Lung (tissue), 12 donors: ENCODE data around the gene THSD7B. TPM values are rescaled to one million over a fixed set of nuclear protein-coding genes. Genes with fewer than 3 reads are reported as not detected.
A peak's percentile ranks its signal among the peaks of the same experiment; 100 is the strongest.

Experiments
- ATAC-seq: fragments of 200-7000 bp; cut with Tn5 transposase; one replicate; pipeline ENCODE4 v1.9.1; 2020; ENCODE audit warnings: moderate number of reproducible peaks; ENCODE audit not compliant: insufficient read depth, low FRiP score
- DNase-seq, 3 donors: peaks; one replicate each; pipeline ENCODE4 v3.0.0-alpha.2; 2013 to 2017
- H3K27ac ChIP-seq, 2 donors: one replicate each; pipeline ENCODE4 v1.5.1; 2013; ENCODE audit warnings: mild to moderate bottlenecking in 2 of 2, moderate library complexity in 2 of 2, control low read depth in 1 of 2, inconsistent platforms in 1 of 2, low read depth in 1 of 2, low read length in 1 of 2
- H3K27me3 ChIP-seq, 3 donors: one replicate each; pipeline ENCODE4 v1.5.1; 2013; ENCODE audit warnings: low read length in 2 of 3; ENCODE audit not compliant: control insufficient read depth in 3 of 3, insufficient read depth in 3 of 3
- H3K36me3 ChIP-seq, 4 donors: one replicate each; pipeline ENCODE4 v1.5.1; 2013; ENCODE audit warnings: low read length in 4 of 4, mild to moderate bottlenecking in 1 of 4, moderate library complexity in 1 of 4; ENCODE audit not compliant: control insufficient read depth in 4 of 4, insufficient read depth in 4 of 4
- H3K4me1 ChIP-seq, 5 donors: one replicate each; pipeline ENCODE4 v1.5.1; 2013; ENCODE audit warnings: low read length in 5 of 5, mild to moderate bottlenecking in 2 of 5, moderate library complexity in 1 of 5; ENCODE audit not compliant: control insufficient read depth in 5 of 5, insufficient read depth in 5 of 5
- H3K4me3 ChIP-seq: one replicate; pipeline ENCODE4 v1.5.1; 2013; ENCODE audit warnings: mild to moderate bottlenecking, control low read depth, moderate library complexity
- H3K9ac ChIP-seq, 2 donors: one replicate each; pipeline ENCODE4 v1.5.1; 2013; ENCODE audit warnings: low read length in 2 of 2, control low read depth in 1 of 2; ENCODE audit not compliant: insufficient read depth in 1 of 2
- H3K9me3 ChIP-seq, 4 donors: one replicate each; pipeline ENCODE4 v1.5.1; 2013; ENCODE audit warnings: low read length in 3 of 4, mild to moderate bottlenecking in 1 of 4, moderate library complexity in 1 of 4; ENCODE audit not compliant: control insufficient read depth in 4 of 4, insufficient read depth in 3 of 4
- CTCF ChIP-seq: IDR thresholded peaks from 2 replicates; pipeline ENCODE4 v1.5.1; 2012; ENCODE audit warnings: mild to moderate bottlenecking; ENCODE audit errors: control extremely low read depth, extremely low read depth
- WGBS, 2 donors: extraction: QIAGEN DNeasy Blood & Tissue Kit; methylation state at CpG; one replicate each; pipeline ENCODE4 v1.1.7; 2013; 5-methylcytosine and 5-hydroxymethylcytosine counted together
- polyA plus RNA-seq, 2 donors: library from polyadenylated mRNA; stranded (reverse); fragments of 200-250 nt; gene quantifications; one replicate each; pipeline ENCODE4 v1.2.1, GENCODE V29; 2013
- total RNA-seq, 2 donors: library from RNA; depleted of rRNA in 1 of 2; stranded (reverse); fragments of >200 nt in 1 of 2; gene quantifications; one replicate each; pipeline ENCODE4 v1.2.1, GENCODE V29; 2014 to 2021
- donor health status: control.
- donor health status: control.
- donor health status: Bipolar disorder and iron deficiency.
- donor health status: healthy.
- donor health status: DM: yes; HTN: yes; CAD: no.

Gene THSD7B
- total and polyA plus RNA-seq, 4 donors: 0.03 to 8.2 (median 0.14) TPM

GRCh38 chr2:136783856-136784255 lies 18.5 kb downstream of the THSD7B start:
- TF ChIP-seq CTCF: no peak

GRCh38 chr2:136785215-136785614 lies 19.9 kb downstream of the THSD7B start:
- no peaks in the 10 kb centered on the region for H3K4me1 ChIP-seq

More at GRCh38 chr2:136783856-136784255, 18.5 kb downstream of the THSD7B start:
- H3K36me3 ChIP-seq: no peaks in the 10 kb centered on the region
- H3K27me3 ChIP-seq: no peaks in the 10 kb centered on the region
- no peak overlapping the region for H3K4me3 ChIP-seq
- peaks cover 0 to 3% (median 0%) of the 10 kb centered on the region in 4 donors for H3K9me3 ChIP-seq
- WGBS, 2 donors: 64 to 76% methylated on average over 4 of the region's 4 CpGs
- no peak overlapping the region for H3K9ac ChIP-seq
- no peaks in the 10 kb centered on the region for H3K4me1 ChIP-seq
- no peak overlapping the region for H3K27ac ChIP-seq
- ATAC-seq (no peak), DNase-seq (no peak)

GRCh38 chr2:136787970-136788369 lies 22.6 kb downstream of the THSD7B start:
- WGBS, 2 donors: 87 to 88% methylated on average over 3 of the region's 3 CpGs
- H3K4me1 ChIP-seq: no peaks in the 10 kb centered on the region
- H3K9me3 ChIP-seq: no peaks in the 10 kb centered on the region
- no peak overlapping the region for H3K4me3 ChIP-seq
- H3K27ac ChIP-seq: no peak overlapping the region
- no peak overlapping the region for H3K9ac ChIP-seq
- no peaks in the 10 kb centered on the region for H3K27me3 ChIP-seq
- TF ChIP-seq CTCF: no peak
- no peaks in the 10 kb centered on the region for H3K36me3 ChIP-seq
- ATAC-seq (no peak), DNase-seq (no peak)

More at GRCh38 chr2:136785215-136785614, 19.9 kb downstream of the THSD7B start:
- TF ChIP-seq CTCF: no peak
- Histone ChIP-seq H3K9me3 (peaks cover 0 to 3% (median 0%) of the 10 kb centered on the region in 4 donors), H3K27me3 (no peaks in the 10 kb centered on the region), H3K27ac (no peak overlapping the region), H3K4me3 (no peak overlapping the region), H3K36me3 (no peaks in the 10 kb centered on the region), H3K9ac (no peak overlapping the region)
- no peak for ATAC-seq
- 89 to 90% methylated on average over 3 of the region's 3 CpGs for WGBS, 2 donors
- no peak for DNase-seq

- peak in 1 of 3 donors; percentile 0 for DNase-seq
- no peak for ATAC-seq
- Histone ChIP-seq H3K4me3 (no peak overlapping the region), H3K36me3 (no peaks in the 10 kb centered on the region), H3K27me3 (no peaks in the 10 kb centered on the region), H3K9me3 (no peaks in the 10 kb centered on the region), H3K4me1 (no peaks in the 10 kb centered on the region), H3K9ac (no peak overlapping the region), H3K27ac (no peak overlapping the region)
- no peak for TF ChIP-seq CTCF
- 78 to 80% methylated on average over 4 of the region's 4 CpGs for WGBS, 2 donors
Measured at GRCh38 chr2:136796339-136796738, 31.0 kb downstream of the THSD7B start.
